MM.1S (cell line): ENCODE measurements around the gene ADAMTS3.

Experiments
- DNase-seq: peaks from one replicate; pipeline ENCODE4 v3.0.0-alpha.2; 2015
- H2AFZ ChIP-seq: fragments of 300-600 bp; sonication (generic); 2 replicates; pipeline ENCODE4 v1.6.0; 2016; ENCODE audit warnings: antibody characterized with exemption, low read length
- H3F3A ChIP-seq: fragments of 300-600 bp; sonication (generic); 2 replicates; pipeline ENCODE4 v1.6.1; 2016; ENCODE audit warnings: mild to moderate bottlenecking, antibody characterized with exemption, low read length, moderate library complexity, mixed read lengths; ENCODE audit not compliant: insufficient read depth
- H3K27ac ChIP-seq: fragments of 300-600 bp; sonication (generic); 2 replicates; pipeline ENCODE4 v1.5.1; 2016; ENCODE audit warnings: mild to moderate bottlenecking, low read length
- H3K27me3 ChIP-seq: fragments of 300-600 bp; sonication (generic); replicated peaks from 2 replicates; pipeline ENCODE4 v1.6.0; 2016; ENCODE audit warnings: low read length; ENCODE audit not compliant: insufficient read depth
- H3K36me3 ChIP-seq: fragments of 300-600 bp; sonication (generic); replicated peaks from 2 replicates; pipeline ENCODE4 v1.6.1; 2016; ENCODE audit warnings: mild to moderate bottlenecking, low read length, mixed read lengths; ENCODE audit not compliant: insufficient read depth
- H3K4me1 ChIP-seq: fragments of 300-600 bp; sonication (generic); 2 replicates; pipeline ENCODE4 v1.6.1; 2016; ENCODE audit warnings: low read length, mixed read lengths
- H3K4me2 ChIP-seq: fragments of 300-600 bp; sonication (generic); 2 replicates; pipeline ENCODE4 v1.6.0; 2016; ENCODE audit warnings: low read depth, low read length
- H3K4me3 ChIP-seq: fragments of 300-600 bp; sonication (generic); 2 replicates; pipeline ENCODE4 v1.5.1; 2016; ENCODE audit warnings: low read length, mixed read lengths
- H3K79me2 ChIP-seq: fragments of 300-600 bp; sonication (generic); 2 replicates; pipeline ENCODE4 v1.6.1; 2016; ENCODE audit warnings: mixed run types, low read length, mixed read lengths
- H3K9ac ChIP-seq: fragments of 300-600 bp; sonication (generic); 2 replicates; pipeline ENCODE4 v1.6.1; 2016; ENCODE audit warnings: low read length, mixed read lengths
- H3K9me2 ChIP-seq: fragments of 300-600 bp; sonication (generic); replicated peaks from 2 replicates; pipeline ENCODE4 v1.6.1; 2016; ENCODE audit warnings: mild to moderate bottlenecking, low read length, mixed read lengths; ENCODE audit not compliant: insufficient read depth
- H3K9me3 ChIP-seq: fragments of 300-600 bp; sonication (generic); replicated peaks from 2 replicates; pipeline ENCODE4 v1.6.1; 2016; ENCODE audit warnings: mild to moderate bottlenecking, low read length, mixed read lengths; ENCODE audit not compliant: insufficient read depth
- H4K20me1 ChIP-seq: fragments of 300-600 bp; sonication (generic); 2 replicates; pipeline ENCODE4 v1.6.1; 2016; ENCODE audit warnings: mild to moderate bottlenecking, low read length, moderate library complexity, mixed read lengths; ENCODE audit not compliant: insufficient read depth
- EZH2 ChIP-seq: fragments of 300-600 bp; sonication (generic); optimal IDR thresholded peaks from 2 replicates; pipeline ENCODE3; 2017; ENCODE audit warnings: low read depth, mild to moderate bottlenecking, antibody characterized with exemption, low read length, mixed read lengths
- EZH2phosphoT487 ChIP-seq: fragments of 300-600 bp; sonication (generic); IDR thresholded peaks from 2 replicates; pipeline ENCODE4 v1.6.1; 2018; ENCODE audit warnings: antibody characterized with exemption, low read length
- TF ChIP-seq, protein P1 (sequence below): fragments of 300-600 bp; sonication (generic); IDR thresholded peaks from 2 replicates; pipeline ENCODE4 v1.5.1; 2016; ENCODE audit warnings: antibody characterized with exemption, low read length, mixed read lengths

The ADAMTS3 gene

DNA sequence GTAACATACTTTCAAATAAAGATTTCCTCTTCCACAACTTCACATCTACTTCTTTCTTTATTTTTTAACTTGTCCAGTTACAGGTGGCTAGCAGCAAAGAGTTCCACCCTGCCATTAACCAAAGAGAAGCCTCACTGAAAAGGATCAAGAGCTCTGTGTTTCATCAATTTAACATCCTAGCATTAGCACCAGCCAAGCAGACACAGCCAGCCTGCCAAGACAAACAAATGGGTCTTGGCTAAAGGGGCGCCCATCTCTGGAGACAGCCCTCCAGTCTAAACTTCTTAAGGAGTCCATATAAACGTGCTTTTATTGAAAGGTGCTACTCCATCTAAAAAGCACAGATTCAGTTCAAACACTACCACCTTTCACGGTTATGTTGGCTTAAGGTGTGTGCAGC is 105.3 kb downstream of the ADAMTS3 start:
- Histone ChIP-seq H3F3A (no peaks in the 10 kb centered on the region), H3K27me3 (no peaks in the 10 kb centered on the region), H3K27ac (no peak overlapping the region), H3K4me2 (no peak overlapping the region), H4K20me1 (no peaks in the 10 kb centered on the region), H2AFZ (no peak overlapping the region), H3K36me3 (no peaks in the 10 kb centered on the region), H3K9ac (no peak overlapping the region), H3K4me1 (no peaks in the 10 kb centered on the region), H3K79me2 (no peaks in the 10 kb centered on the region), H3K9me2 (no peaks in the 10 kb centered on the region), H3K9me3 (no peaks in the 10 kb centered on the region), H3K4me3 (no peak overlapping the region)
- DNase-seq: no peak
- TF ChIP-seq, protein P1, sequence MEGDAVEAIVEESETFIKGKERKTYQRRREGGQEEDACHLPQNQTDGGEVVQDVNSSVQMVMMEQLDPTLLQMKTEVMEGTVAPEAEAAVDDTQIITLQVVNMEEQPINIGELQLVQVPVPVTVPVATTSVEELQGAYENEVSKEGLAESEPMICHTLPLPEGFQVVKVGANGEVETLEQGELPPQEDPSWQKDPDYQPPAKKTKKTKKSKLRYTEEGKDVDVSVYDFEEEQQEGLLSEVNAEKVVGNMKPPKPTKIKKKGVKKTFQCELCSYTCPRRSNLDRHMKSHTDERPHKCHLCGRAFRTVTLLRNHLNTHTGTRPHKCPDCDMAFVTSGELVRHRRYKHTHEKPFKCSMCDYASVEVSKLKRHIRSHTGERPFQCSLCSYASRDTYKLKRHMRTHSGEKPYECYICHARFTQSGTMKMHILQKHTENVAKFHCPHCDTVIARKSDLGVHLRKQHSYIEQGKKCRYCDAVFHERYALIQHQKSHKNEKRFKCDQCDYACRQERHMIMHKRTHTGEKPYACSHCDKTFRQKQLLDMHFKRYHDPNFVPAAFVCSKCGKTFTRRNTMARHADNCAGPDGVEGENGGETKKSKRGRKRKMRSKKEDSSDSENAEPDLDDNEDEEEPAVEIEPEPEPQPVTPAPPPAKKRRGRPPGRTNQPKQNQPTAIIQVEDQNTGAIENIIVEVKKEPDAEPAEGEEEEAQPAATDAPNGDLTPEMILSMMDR: no peak
- TF ChIP-seq EZH2phosphoT487: no peak
- no peak for TF ChIP-seq EZH2

DNA sequence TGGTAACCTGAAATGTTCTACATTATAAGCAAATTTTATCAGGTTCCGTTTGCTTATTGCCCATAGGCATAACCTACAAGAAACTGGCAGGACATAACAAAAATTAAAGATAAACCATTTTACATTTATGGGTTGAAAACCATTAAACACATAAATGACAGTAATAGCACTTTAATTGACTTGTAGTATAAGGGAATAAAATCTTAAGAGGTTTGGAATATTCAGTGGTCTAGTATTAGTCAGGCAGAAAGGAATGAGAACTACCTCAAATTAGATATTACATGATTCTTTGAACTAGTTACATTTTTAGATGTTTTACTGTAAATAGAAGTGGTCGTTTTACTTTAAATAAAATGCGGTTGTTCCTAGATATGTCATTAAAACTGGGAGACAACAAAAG is 111.9 kb downstream of the ADAMTS3 start:
- Histone ChIP-seq H3K4me2 (no peak overlapping the region), H3K27ac (no peak overlapping the region), H3F3A (no peaks in the 10 kb centered on the region), H3K4me1 (no peaks in the 10 kb centered on the region), H3K27me3 (no peaks in the 10 kb centered on the region), H4K20me1 (no peaks in the 10 kb centered on the region), H3K9me2 (no peaks in the 10 kb centered on the region), H2AFZ (no peak overlapping the region), H3K79me2 (no peaks in the 10 kb centered on the region), H3K9ac (no peak overlapping the region), H3K9me3 (no peaks in the 10 kb centered on the region), H3K36me3 (no peaks in the 10 kb centered on the region), H3K4me3 (no peak overlapping the region)
- no peak for TF ChIP-seq EZH2phosphoT487
- no peak for DNase-seq

- Histone ChIP-seq H3K4me2 (no peak overlapping the region), H3K27ac (no peak overlapping the region), H3K4me1 (no peaks in the 10 kb centered on the region), H3K27me3 (no peaks in the 10 kb centered on the region), H3F3A (no peaks in the 10 kb centered on the region), H3K9me2 (no peaks in the 10 kb centered on the region), H4K20me1 (no peaks in the 10 kb centered on the region), H3K79me2 (no peaks in the 10 kb centered on the region), H2AFZ (no peak overlapping the region), H3K9ac (no peak overlapping the region), H3K9me3 (no peaks in the 10 kb centered on the region), H3K4me3 (no peak overlapping the region), H3K36me3 (no peaks in the 10 kb centered on the region)
- no peak for DNase-seq
- no peak for TF ChIP-seq EZH2phosphoT487
- TF ChIP-seq, protein P1: no peak
- no peak for TF ChIP-seq EZH2
These were observed 117.7 kb downstream of the ADAMTS3 start for GRCh38 chr4:72451349-72451748.

DNA sequence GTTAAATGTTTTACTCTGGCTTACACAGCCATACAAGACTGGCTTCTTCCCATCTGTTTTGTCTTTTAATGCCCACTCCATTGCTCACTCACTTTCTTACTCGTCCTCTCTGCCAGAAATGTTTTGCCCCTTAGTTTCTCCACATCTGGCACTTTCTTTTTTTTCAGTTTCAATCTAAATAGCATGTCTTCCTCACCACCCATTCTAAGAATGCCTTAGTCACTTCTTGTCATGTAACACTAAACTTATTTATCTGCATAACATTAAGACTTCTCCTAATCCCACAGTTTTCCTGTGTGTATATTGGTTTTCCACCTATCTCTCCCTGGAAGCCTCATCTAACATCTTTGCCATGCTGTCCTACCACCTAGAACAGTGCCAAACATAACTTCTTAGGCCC is 119.3 kb downstream of the ADAMTS3 start:
- Histone ChIP-seq H3K4me1 (no peaks in the 10 kb centered on the region), H3K4me3 (no peak overlapping the region), H3K9me3 (no peaks in the 10 kb centered on the region), H3K9me2 (no peaks in the 10 kb centered on the region), H3K36me3 (no peaks in the 10 kb centered on the region), H2AFZ (no peak overlapping the region), H3K4me2 (no peak overlapping the region), H3K79me2 (no peaks in the 10 kb centered on the region), H3K27ac (no peak overlapping the region), H4K20me1 (no peaks in the 10 kb centered on the region), H3F3A (no peaks in the 10 kb centered on the region), H3K9ac (no peak overlapping the region), H3K27me3 (no peaks in the 10 kb centered on the region)
- no peak for DNase-seq
- TF ChIP-seq, protein P1: no peak
- TF ChIP-seq EZH2: no peak
- no peak for TF ChIP-seq EZH2phosphoT487
